Measurements from ENCODE around the gene ALCAM. TPM values are rescaled to one million over a fixed set of nuclear protein-coding genes. Genes with fewer than 3 reads are reported as not detected.
"Not testable (repeated sequence)": the region's sequence is repeated elsewhere in the genome, so short reads cannot be mapped to it uniquely, and the experiment has no call there.

ALCAM gene
- total RNA-seq, 2 donors from 2014 or later = 26.5 to 57.2 TPM

DNA sequence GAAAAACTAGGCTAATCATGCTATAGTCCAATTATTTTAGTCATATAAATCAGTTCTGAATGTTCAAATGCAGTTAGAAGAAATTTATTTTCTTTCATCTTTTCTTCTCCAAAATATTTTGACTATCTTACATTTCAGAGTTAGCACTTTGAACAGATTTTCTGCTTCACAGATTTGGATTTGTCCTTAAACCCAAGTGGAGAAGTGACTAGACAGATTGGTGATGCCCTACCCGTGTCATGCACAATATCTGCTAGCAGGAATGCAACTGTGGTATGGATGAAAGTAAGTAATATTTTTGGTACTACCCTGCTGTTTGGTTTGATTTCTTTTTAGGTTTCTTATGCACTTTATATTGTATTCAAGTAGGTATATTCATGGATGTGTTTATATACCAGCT is 178.3 kb downstream of the ALCAM start:
- intact Hi-C loops (cut with DNase I) = no loop called here
- DNase-seq (ENCODE audit: low spot score) = no peak

DNA sequence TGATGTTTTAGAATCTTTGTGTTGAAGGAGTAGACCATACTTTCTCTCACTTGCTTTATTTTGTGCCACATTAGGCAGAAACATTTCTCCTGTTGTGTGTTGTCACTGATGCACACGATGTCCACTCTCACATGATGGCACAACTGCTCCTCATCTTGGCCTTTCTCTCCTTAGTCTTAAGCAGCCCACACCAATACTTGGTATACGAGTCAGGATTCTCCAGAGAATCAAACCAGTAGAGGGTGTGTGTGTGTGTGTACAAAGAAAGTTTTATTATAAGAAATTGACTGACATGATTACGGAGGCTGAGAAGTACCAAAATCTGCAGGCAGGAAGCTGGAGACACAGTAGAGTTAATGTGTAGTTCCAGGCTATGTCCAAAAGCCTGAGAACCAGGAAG is 187.1 kb downstream of the ALCAM start:
- intact Hi-C loops (cut with DNase I) = no loop called here
- no peak for DNase-seq (ENCODE audit: low spot score)

DNA sequence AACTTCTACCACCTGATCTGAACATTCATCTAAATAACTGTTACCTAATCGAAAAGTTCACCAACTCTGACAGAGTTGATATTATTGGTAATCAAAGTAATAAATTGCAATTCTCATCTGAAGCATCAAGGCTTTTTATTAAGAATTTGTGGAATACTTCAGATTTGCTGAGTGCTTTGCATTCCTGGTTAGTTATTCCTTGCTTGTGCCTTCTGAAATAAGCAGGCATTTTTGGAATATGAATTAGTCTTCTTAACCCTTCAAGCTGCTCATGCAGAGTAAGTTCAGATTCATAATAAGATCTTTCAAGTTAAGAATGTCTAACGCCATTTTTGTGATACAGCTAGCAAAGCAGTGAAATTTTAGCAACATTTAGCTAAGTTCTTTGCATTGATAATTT is 188.5 kb downstream of the ALCAM start:
- DNase-seq (ENCODE audit: low spot score) = no peak
- intact Hi-C loops (cut with DNase I) = no loop called here

DNA sequence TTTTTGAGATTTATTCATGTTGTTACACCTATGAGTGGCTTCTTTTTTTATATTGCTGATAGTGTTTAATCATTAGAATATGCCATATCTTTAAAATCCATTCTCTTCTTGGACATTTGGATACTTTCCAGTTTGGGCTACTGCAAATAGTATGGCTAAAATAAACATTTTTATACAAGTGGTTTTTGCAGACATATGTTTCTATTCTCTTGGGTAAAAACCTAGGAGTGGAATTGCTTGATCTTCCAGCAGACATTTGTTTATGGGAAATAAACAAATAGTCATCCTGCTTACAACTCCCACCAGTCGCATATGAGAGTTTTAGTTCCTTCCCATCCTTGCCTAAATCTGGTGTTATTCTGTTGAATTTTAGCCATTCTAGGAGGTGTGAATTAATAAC is 193.1 kb downstream of the ALCAM start:
- no peak for DNase-seq (ENCODE audit: low spot score)
- intact Hi-C loops (cut with DNase I) = no loop called here

DNA sequence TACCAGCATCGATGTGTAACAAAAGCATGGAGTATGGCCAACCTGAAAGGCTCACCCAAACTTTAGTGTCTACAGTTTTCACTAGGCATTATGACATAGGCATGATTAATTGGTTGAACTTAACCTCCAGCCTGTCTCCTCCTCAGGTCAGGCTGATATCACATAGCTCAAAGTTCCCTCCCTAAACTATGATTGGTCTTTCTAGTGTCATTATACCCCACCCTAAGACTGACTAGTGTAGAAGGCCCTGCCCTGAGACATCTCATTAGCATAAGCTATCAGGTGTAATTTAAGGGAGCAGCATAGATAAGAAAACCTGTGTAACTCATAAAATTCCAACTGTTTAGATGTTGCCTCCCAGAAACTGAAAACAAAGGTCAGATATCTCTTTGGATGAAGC is 195.2 kb downstream of the ALCAM start:
- intact Hi-C loops (cut with DNase I) = no loop called here

DNA sequence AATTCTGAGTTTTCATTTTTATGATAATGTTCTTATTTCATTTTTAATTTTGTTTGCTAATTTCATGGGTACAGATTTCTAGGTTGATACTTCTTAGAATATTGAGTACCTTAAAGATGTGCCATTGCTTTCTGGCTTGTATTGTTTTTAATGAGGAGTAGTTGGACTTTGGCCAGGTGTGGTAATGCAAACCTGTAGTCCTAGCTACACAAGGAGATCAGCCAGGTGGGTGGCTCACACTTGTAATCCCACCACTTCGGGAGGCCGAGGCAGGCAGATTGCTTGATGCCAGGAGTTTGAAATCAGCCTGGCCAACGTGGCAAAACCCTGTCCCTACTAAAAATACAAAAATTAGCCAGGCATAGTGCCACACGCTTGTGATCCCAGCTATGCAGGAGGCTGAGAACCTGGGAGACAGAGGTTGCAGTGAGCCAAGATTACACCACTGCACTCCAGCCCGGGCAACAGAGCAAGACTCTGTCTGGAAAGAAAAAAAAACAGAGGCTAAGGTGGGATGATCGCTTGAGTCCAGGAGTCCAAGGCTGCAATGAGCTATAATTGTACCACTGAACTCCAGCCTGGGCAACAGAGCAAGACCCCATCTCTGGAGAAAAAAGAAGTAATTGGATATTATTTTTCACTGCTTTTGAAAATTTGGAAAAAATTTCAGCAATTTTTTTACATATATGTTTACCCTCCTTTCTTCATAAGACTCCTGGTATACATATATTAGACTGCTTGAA is 198.0 kb downstream of the ALCAM start:
- intact Hi-C loops (cut with DNase I) = no loop called here
- no peak for DNase-seq (ENCODE audit: low spot score)

More for the DNA sequence above, 195.2 kb downstream of the ALCAM start:
- no peak for DNase-seq (ENCODE audit: low spot score)

DNA sequence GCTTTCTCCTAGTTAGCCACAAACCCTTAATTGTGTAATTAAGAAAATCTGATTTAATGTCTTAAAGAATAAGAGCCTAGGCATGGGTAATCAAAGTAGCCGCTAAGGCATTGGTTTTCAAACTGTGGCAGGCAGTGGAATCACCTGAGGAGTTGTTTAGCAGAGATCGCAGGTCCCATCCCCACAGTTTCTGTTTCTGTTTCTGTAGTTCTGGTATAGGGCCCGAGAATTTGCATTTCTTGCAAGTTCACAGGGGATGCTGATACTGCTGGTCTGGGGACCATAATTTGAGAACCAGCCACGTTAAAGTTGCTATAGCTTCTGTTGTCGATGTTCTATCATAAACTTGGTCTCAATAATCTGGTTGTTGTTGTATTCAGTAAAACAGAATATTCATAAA is 204.3 kb downstream of the ALCAM start:
- DNase-seq (ENCODE audit: low spot score) = no peak
- intact Hi-C loops (cut with DNase I) = no loop called here

DNA sequence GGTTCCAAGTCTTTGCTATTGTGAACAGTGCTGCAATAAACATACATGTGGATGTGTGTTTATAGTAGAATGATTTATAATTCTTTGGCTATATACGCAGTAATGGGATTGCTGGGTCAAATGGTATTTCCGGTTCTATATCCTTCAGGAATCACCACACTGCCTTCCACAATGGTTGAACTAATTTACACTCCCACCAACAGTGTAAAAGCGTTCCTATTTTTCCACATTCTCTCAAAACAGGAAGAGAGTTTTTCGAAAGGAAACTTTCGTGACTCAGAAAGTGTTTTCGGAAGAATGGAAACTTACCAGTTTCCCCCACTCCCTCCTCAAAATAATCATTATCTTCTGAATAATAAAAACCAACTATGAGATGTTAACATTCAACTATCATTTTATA is 205.8 kb downstream of the ALCAM start:
- DNase-seq (ENCODE audit: low spot score) = no peak

DNA sequence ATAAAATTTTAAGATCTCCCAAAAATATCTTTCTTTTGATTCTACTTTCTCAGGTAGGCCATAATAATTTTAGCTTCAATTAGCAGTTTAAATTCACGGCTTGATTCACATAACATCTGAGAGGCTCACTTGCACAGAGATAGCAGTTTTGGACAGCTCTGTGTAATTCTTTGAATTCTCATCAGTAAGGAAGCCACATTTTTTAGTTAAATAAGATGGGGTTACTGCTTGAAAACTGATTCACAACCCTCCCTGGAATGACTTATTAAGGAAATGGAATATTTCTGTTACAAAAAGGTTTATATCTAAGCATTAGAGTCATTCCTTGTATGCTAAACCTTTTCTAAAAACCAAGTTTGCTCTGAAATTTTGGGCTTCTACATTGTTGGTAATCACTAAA is 212.7 kb downstream of the ALCAM start:
- no peak for DNase-seq (ENCODE audit: low spot score)
- intact Hi-C loops (cut with DNase I) = no loop called here

More for the DNA sequence above, 205.8 kb downstream of the ALCAM start:
- intact Hi-C loops (cut with DNase I) = no loop called here

DNA sequence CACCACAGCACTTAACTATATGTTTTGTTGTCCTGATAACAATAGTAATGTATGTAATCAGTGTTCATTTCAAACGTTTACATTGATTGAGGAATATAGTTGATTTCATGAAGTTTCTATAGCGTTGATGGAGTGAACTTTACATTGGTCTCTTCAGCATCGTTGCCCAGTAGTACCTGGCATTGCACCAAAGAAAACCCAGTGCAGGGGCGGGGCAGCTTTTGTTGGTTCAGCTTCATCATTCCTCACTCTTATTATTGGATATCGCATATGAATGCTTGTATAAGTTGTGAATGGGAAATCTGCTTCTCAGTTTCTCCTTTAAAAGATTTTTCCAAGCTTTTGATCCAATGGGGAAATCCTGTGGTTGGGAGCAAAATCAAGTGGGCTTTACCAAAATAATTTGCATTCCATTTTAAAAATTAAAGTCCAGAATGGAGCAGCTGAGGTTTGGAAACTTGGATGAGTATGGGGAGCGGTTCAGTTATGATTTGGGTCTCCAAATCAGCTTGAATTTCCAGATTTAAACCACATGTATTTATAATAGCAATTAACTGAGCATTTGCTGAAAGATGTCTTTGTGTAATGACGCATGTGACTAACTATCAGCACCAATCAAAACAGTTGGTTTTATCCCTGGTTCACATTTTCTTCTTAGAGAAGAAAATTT is 213.7 kb downstream of the ALCAM start:
- DNase-seq (ENCODE audit: low spot score) = no peak
- intact Hi-C loops (cut with DNase I) = no loop called here

DNA sequence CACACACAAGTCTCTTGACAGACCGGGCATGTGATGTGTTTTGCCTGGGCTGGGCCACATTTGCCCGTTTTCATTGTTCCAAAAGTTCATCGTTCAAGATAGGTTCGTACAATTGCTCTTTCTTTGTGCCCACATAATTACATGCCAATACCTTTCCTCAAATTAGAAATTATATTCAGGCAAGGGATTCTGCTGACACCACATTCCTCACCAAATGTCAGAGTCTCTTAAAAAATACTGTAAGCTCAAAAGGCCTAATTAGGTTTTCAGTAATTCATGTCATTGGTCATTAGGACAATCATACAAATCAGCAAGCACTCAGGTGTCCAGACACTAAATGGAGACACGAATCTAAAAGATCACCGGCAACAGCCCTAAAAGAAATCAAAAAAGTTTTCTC is 215.3 kb downstream of the ALCAM start:
- no peak for DNase-seq (ENCODE audit: low spot score)
- intact Hi-C loops (cut with DNase I) = no loop called here

DNA sequence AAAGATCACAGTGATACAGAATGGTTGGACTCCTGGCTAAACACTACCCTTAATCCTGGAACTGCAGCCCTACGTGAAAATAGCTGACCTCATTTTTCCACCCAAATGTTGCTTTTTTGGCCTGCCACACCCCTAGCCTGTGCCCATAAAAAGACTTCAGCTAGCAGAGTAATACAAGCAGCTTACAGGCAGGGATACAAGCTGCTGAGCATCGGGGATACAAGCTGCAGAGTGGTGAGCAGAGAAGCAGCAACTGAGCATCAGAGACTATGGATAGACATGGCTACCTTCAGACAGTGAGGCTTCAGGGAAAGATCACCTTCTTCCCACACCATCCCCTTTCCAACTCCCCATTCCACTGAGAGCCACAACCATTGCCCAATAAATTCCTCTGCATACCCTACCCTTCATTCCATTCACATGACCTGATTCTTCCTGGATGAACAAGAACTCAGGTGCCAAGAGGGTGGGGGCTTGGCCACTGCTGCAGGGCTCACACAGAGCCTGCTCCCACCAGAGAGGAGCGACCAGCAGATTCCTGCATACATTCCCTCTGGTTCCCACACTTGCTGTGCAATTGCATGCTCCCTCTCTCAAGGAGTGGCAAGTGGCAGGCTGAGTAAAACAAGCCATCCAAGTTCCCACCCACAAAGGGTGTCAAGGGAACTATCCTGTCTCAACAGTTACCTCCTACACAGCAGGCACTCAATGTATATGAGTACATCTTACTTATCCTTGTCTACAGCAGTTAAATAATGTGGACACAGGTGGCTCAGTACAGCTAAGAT is 217.5 kb downstream of the ALCAM start:
- no peak for DNase-seq (ENCODE audit: low spot score)
- intact Hi-C loops (cut with DNase I) = no loop called here

DNA sequence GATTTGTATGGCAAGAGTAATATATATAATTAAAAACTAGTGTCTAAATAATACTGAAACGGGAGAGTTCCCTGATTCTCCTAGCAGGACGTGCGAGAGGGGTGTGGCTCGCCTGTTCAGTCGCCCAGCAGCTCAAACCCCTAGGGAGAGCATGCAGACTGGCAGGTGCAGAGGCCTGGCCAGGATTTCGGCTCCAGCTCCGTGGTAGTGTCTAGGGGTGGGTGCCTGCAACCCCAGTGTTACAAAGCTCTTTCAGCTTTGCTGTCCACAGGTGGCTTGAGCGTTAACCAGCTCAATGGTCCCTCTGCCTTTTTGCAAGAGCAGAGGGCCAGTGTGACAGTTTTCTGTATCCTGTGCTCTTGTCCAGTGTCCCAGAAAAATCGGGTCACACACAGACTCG is 226.6 kb downstream of the ALCAM start:
- DNase-seq (ENCODE audit: low spot score) = peak; percentile 72
- intact Hi-C loops (cut with DNase I) = no loop called here

DNA sequence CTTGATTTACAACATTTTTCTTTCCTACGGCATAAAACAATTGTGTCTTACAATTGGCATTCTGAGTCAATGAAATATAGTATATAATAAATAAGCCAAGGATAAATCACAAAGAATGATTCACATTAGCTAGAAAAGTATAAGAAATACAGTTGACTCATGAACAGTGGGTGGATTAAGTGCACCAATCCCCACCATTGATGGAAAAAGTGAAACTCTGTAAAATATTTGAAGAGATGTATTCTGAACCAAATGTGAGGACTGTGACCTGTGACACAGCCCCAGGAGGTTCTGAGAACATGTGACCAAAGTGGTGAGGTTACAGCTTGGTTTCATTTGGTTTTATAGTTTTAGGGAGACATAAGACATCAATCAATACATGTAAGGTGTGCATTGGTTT is 227.5 kb downstream of the ALCAM start:
- intact Hi-C loops (cut with DNase I) = no loop called here
- no peak for DNase-seq (ENCODE audit: low spot score)

DNA sequence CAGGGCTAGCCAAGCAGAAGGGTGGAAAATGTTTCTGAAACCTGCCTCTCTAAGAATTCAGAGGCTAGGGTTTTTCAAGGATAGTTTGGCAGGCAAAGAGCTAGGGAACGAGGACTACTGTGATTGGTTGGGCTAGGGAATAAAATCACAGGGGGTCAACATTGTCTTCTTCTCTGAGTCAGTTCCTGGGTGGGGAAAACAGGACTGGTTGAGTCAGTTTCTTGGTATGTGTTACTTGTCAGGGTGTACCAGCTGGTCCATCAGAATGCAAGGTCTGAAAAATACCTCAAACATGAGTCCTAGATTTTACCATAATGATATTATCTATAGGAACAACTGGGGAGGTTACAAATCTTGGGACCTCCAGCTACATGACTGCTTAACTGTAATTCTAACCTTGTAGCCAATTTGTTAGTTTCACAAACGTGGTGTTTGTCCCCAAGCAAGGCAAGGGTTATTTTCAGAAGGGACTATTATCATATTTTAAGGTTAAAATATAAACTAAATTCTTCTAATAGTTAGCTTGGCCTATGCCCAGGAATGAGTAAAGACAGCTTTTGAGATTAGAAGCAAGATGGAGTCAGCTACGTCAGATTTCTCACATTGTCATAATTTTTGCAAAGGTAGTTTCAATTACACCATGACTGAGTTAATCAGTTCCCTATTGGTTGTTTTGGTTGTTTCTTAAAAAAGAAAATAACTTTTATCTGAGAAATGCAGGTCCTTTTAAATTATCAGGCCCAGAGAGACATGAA is 231.5 kb downstream of the ALCAM start:
- no peak for DNase-seq (ENCODE audit: low spot score)
- intact Hi-C loops (cut with DNase I) = no loop called here

DNA sequence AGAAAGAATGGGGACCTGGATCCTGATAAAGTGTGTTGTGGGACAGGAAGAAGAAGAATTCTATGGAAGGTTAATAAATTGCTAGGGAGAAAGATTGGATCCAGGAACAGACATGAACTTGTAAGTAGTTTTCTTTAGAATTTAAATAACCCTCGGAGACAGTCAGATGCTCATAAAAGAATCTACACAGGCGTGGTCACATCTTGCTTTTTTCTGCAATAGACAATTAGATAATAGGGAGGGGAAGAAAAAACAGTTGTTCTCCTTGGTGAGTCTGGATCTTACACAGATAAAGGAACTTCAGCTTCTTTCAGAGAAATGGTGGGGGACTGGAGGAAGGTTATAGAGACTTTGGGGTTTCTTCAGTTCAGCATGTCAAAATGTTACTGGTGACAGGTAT is 232.6 kb downstream of the ALCAM start:
- no peak for DNase-seq (ENCODE audit: low spot score)
- intact Hi-C loops (cut with DNase I) = no loop called here

DNA sequence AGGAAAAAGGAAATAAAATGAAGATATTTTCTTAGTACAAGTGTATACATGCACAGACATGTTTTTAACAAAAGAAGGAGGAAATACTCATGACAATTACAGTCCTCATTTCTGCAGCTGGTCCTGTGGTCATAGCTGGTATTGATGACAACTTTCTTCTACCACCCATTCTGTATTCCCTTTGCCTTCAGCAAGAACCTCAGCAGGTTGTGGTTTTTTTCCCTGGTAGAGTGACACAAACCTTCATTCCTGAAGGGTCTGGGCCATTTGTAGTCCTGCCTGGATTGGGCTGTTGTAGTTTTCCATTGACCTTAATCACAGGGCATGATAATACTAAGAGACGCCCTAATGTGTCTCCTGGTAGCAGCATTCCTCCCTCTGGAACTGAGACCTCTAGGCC is 235.0 kb downstream of the ALCAM start:
- DNase-seq (ENCODE audit: low spot score); intact Hi-C loops (cut with DNase I): not testable (repeated sequence)

DNA sequence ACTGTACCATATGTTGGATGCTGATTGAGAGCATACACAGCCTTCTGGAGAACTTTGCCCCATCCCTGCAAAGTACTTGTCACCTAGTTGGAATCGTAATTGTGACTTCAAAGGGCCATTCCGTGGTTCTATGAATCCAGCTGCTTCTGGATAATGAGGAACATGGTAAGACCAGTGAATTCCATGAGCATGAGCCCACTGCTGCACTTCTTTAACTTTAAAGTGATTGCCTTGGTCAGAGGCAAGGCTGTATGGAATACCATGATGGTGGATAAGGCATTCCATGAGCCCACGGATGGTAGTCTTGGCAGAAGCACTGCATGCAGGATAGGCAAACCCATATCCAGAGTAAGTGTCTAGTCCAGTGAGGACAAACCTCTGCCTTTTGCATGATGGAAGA is 235.6 kb downstream of the ALCAM start:
- intact Hi-C loops (cut with DNase I); DNase-seq (ENCODE audit: low spot score): not testable (repeated sequence)

DNA sequence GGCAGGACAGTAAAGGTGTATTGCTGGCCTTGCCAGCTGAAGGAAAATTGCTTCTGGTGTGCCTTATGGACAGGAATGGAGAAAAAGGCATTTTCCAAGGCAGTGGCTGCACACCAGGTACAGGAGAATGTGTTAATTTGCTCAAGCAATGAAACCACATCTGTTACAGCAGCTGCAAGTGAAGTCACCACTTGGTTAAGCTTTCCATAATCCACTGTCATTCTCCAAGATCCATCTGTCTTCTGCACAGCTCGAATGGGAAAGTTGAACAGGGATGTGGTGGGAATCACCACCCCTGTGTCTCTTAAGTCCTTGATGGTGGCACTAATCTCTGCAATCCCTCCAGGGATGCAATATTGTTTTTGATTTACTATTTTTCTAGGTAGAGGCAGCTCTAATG is 236.8 kb downstream of the ALCAM start:
- intact Hi-C loops (cut with DNase I); DNase-seq (ENCODE audit: low spot score): not testable (repeated sequence)

DNA sequence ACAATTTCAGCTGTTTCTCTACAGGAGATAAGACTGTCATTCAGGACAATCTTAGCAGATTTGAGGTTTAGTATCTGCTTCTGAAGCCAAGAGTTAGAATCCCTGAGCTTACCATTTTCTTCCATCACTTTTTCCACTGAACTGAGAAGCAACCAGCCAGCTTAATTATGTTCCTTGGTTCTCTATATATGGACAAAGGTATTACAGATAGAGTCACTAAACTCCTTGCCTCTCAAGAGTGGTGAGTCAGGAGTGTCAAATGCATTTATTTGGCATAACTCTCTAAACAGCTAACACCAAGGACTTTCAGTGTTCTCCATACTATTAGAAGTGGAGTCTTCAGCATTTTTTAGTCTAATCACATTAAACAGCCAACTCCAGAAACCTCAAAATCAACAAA is 239.3 kb downstream of the ALCAM start:
- no peak for DNase-seq (ENCODE audit: low spot score)
- intact Hi-C loops (cut with DNase I) = no loop called here
